ENCODE measurements around the gene NAA11. TPM values are rescaled to one million over a fixed set of nuclear protein-coding genes. Genes with fewer than 3 reads are reported as not detected.

Gene NAA11
- total RNA-seq, 1 experiment from 2014 or later: not detected

GRCh38 chr4:79353075-79353474 is 27.2 kb upstream of the NAA11 start:
- Histone ChIP-seq H3T11ph (ENCODE audit: low read length) (no peak overlapping the region), H2BK12ac (ENCODE audit: insufficient read length, low read depth, low read length) (no peak overlapping the region), H3K4me2 (ENCODE audit: insufficient read depth, insufficient read length, low read length) (no peak overlapping the region), H2BK20ac (ENCODE audit: low read depth, low read length, poor library complexity, severe bottlenecking) (no peak overlapping the region), H2AK5ac (ENCODE audit: insufficient read length, low read length) (no peak overlapping the region), H3K79me2 (ENCODE audit: insufficient read depth, low read length) (no peaks in the 10 kb centered on the region), H3K27ac (ENCODE audit: insufficient read length, low read depth, low read length) (no peak overlapping the region), H3K9me3 (ENCODE audit: control insufficient read depth, low read depth, low read length) (no peaks in the 10 kb centered on the region), H4K91ac (ENCODE audit: insufficient read length, low read depth, low read length) (no peak overlapping the region), H4K20me1 (ENCODE audit: control insufficient read depth, insufficient read depth, insufficient read length) (no peaks in the 10 kb centered on the region), H2BK5ac (ENCODE audit: insufficient read length, low read length) (no peak overlapping the region), H3K4ac (ENCODE audit: low read depth, low read length) (no peak overlapping the region), H3K56ac (ENCODE audit: insufficient read length, low read depth, low read length) (no peak overlapping the region), H4K5ac (ENCODE audit: insufficient read length, low read depth, low read length) (no peak overlapping the region), H3K14ac (ENCODE audit: insufficient read depth, low read length) (no peak overlapping the region), H4K8ac (replicated peaks; ENCODE audit: insufficient read length, low read depth, low read length) (no peak overlapping the region), H2AFZ (ENCODE audit: low read length) (no peak overlapping the region), H3K23me2 (ENCODE audit: insufficient read length, low read depth, low read length, poor library complexity, severe bottlenecking) (no peaks in the 10 kb centered on the region), H3K4me1 (ENCODE audit: insufficient read depth, low read length) (no peaks in the 10 kb centered on the region), H3K23ac (ENCODE audit: insufficient read length, low read depth, low read length) (no peak overlapping the region), H2BK120ac (ENCODE audit: low read depth, low read length, poor library complexity, severe bottlenecking) (no peak overlapping the region), H3K27me3 (ENCODE audit: insufficient read depth, low read length) (no peaks in the 10 kb centered on the region), H3K9ac (ENCODE audit: extremely low read depth, insufficient read length, low read length) (no peak overlapping the region), H3K18ac (ENCODE audit: insufficient read length, low read depth, low read length) (no peak overlapping the region), H2BK15ac (ENCODE audit: low read depth, low read length) (no peak overlapping the region), H3K79me1 (ENCODE audit: insufficient read depth, low read depth, low read length, poor library complexity, severe bottlenecking) (no peaks in the 10 kb centered on the region)
- DNase-seq: no peak
- Mint-ChIP-seq H3K27me3 (ENCODE audit: low read depth) (no peaks in the 10 kb centered on the region), H3K4me1 (no peaks in the 10 kb centered on the region), H3K36me3 (ENCODE audit: insufficient read depth in 1 of 3, low read depth in 3 of 3) (peaks cover 1 to 8% (median 4%) of the 10 kb centered on the region in 3 experiments; a peak in 5 of 7 replicates), H3K27ac (no peak overlapping the region), H3K9me3 (peaks cover 6 to 12% of the 10 kb centered on the region in 2 experiments), H3K4me3 (no peak overlapping the region)
- no peak for TF ChIP-seq CTCF (conservative IDR thresholded peaks at IDR 0.05)
- WGBS (ENCODE audit: extremely low coverage, insufficient read length, low lambda C conversion rate): no CpG with 5 or more reads among the region's 1 CpG

All from H9 (cell line).